ENCODE data around the gene GPC6.
A peak's percentile ranks its signal among the peaks of the same experiment; 100 is the strongest.

The GPC6 gene

DNA sequence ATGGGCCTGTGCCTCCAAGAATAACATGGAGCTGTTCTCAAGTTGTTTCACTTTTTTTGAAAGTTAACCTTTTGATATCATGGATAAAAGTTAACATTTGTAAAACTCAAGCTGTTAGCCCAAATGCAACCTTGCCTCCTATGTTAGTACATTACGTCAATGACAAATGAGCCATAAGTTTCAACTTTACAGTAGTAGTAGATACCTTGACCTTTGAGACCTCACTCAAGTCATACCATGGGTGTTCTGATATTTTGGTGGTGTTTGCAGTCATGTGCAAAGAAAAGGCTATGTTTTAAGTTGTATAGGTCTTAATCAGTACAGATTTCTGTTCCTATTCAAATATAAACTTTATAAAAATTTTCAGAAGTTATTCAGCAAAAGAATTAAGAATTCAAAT, 539.2 kb downstream of the GPC6 start:
- no peak for DNase-seq (ENCODE audit: low read depth)
- no peak overlapping the region for H3K4me3 ChIP-seq (replicated peaks; ENCODE audit: low read depth, low read length)
- TF ChIP-seq, protein P1, sequence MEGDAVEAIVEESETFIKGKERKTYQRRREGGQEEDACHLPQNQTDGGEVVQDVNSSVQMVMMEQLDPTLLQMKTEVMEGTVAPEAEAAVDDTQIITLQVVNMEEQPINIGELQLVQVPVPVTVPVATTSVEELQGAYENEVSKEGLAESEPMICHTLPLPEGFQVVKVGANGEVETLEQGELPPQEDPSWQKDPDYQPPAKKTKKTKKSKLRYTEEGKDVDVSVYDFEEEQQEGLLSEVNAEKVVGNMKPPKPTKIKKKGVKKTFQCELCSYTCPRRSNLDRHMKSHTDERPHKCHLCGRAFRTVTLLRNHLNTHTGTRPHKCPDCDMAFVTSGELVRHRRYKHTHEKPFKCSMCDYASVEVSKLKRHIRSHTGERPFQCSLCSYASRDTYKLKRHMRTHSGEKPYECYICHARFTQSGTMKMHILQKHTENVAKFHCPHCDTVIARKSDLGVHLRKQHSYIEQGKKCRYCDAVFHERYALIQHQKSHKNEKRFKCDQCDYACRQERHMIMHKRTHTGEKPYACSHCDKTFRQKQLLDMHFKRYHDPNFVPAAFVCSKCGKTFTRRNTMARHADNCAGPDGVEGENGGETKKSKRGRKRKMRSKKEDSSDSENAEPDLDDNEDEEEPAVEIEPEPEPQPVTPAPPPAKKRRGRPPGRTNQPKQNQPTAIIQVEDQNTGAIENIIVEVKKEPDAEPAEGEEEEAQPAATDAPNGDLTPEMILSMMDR (IDR thresholded peaks at IDR 0.05; ENCODE audit: low read length, missing control alignments): no peak

DNA sequence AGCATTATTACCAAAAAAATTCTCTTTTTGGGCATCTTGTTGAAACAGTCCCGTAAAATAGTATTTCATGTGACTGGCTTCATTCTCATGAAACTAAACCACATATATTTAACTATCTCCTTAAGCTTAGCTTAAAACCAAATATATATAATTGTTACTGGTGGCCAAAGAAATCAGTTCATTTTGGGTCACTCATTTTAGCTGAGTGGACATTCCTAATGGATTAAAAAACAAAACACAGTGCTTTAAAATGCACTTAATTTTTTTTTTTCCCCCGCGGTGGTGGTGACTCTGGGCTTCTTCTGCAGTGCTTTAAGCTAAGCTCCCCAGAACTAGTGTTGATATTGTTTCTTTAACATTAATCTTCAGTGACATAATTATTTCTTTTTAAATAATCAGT, 540.1 kb downstream of the GPC6 start:
- TF ChIP-seq, protein P1 (IDR thresholded peaks at IDR 0.05; ENCODE audit: low read length, missing control alignments): no peak
- DNase-seq (ENCODE audit: low read depth): no peak

DNA sequence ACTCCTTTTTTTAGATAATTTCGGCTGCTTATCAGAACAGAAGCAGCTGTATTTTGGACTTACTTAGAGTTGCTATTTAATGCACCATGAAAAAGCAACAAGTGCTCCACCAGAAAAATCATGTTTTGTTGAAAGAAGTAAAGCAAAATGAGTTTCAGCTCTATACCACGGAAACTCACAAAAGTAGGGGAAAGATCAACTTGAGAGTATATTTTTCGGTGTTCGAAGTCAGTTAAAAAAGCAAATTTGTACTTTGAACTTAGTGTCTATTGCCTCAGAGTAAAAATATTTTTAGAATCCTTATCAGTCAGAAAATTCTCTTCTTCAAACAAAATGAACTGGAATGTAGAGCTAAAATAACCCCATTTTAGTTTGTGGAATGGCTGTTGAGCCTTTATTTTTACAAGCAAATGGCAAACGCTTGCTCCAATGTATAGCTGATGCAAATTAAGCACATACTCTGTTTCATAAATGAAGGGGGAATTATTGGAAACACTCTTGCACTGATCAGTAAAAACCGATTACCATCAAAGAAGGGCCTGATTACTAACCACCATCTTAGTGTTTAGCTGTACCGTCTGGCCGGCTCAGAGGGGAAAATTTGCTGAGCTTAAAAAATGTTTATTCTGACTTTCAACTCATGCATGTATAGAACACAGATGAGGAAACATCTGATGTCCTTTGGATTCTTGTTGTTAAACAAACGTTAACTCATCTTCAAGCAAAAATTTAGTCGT, 540.7 kb downstream of the GPC6 start:
- TF ChIP-seq, protein P1 (IDR thresholded peaks at IDR 0.05; ENCODE audit: low read length, missing control alignments): no peak
- DNase-seq (ENCODE audit: low read depth): no peak

More for the DNA sequence above, 540.1 kb downstream of the GPC6 start:
- H3K4me3 ChIP-seq (replicated peaks; ENCODE audit: low read depth, low read length): no peak overlapping the region

DNA sequence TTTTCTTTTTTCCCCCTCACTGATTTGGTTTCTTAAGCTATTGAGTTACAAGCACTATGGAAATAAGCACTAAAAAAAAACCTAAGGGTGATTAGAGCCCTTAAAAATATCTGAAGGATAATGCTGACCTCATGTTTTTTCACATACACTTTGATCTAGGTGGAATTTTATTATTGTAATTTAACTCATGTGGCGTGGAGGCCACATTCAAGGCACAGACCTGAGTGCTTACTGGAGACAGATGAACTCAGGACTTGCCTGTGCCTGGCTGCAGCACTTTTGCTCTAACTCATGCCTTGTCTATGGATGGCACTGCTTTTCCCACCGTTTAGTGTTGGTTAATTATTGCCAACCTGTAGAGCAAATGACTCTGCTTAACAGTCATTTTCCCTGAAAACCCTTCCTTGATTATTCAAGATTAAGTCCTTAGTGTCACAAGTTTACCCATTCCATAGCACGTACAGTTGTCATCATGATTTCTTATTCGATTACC, 541.4 kb downstream of the GPC6 start:
- no peak for DNase-seq (ENCODE audit: low read depth)
- no peak overlapping the region for H3K4me3 ChIP-seq (replicated peaks; ENCODE audit: low read depth, low read length)
- TF ChIP-seq, protein P1 (IDR thresholded peaks at IDR 0.05; ENCODE audit: low read length, missing control alignments): no peak

More for the DNA sequence above, 540.7 kb downstream of the GPC6 start:
- H3K4me3 ChIP-seq (replicated peaks; ENCODE audit: low read depth, low read length): no peak overlapping the region

DNA sequence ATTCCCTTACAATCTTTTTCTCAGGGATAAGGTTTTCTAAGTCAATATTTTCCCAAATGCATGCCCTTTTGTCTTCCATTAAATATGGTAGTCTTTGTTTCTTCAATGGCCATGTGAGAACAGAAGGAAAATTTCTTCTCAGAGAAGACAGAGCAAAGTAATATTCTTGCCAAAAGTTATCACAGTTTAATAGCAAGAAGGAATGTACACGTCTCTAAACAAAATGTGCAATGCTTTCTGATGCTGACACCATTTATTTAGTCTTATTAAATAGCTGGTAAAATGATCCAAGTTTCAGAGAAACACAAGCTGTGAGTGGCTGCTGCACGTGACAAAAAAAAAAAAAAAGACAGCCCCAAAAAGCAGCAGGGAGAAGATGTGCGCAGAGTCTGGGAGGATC, 542.5 kb downstream of the GPC6 start:
- TF ChIP-seq, protein P1 (IDR thresholded peaks at IDR 0.05; ENCODE audit: low read length, missing control alignments): no peak
- DNase-seq (ENCODE audit: low read depth): peak; percentile 15
- H3K4me3 ChIP-seq (replicated peaks; ENCODE audit: low read depth, low read length): no peak overlapping the region

DNA sequence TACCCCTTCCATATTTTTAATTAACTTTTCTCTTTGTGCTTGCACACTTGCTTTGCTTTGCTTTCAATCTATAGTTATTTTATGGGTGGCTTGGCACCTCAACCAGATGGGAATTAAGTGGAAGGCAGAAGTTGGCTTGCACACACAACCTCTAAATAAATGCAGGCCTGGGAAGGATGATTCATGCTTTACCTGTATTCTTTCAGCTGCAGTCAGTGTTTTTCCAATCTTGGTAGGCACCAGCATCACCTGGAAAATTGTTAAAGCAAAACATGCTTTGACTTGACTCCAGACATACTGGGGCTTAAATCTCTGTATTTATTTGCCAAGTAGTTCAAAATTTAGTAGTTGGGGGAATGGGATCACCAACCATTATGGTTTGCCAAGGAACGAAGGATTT, 543.0 kb downstream of the GPC6 start:
- DNase-seq (ENCODE audit: low read depth): no peak
- no peak overlapping the region for H3K4me3 ChIP-seq (replicated peaks; ENCODE audit: low read depth, low read length)
- TF ChIP-seq, protein P1 (IDR thresholded peaks at IDR 0.05; ENCODE audit: low read length, missing control alignments): no peak

DNA sequence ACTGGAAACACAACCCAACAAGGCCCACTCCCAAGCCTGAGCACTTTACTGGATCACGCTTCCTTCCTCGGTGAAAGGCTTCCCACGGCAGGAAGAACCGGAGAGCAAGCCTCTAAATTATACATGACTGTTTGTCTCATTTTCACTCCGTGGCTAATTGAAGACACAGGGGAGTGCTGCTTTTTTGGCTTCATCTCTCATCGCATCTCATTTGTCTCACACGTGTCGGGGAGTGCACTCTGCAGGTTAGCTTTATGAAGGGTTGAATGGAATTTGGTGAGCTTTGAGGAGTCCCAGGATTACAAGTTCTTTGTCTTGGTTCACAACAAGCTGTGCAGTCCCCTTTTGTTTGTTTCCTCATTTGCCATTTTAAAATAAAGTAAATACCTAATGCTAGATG, 544.6 kb downstream of the GPC6 start:
- TF ChIP-seq, protein P1 (IDR thresholded peaks at IDR 0.05; ENCODE audit: low read length, missing control alignments): no peak
- DNase-seq (ENCODE audit: low read depth): no peak
- no peak overlapping the region for H3K4me3 ChIP-seq (replicated peaks; ENCODE audit: low read depth, low read length)
